AG04450 (cell line): Measurements from ENCODE around the gene CATSPERZ. TPM values are rescaled to one million over a fixed set of nuclear protein-coding genes. Genes with fewer than 3 reads are reported as not detected.
"Not testable (repeated sequence)": the region's sequence is repeated elsewhere in the genome, so short reads cannot be mapped to it uniquely, and the experiment has no call there.

ENCODE experiments used
- CTCF ChIA-PET: fragments of 300-600, 350-600 bp; formaldehyde crosslinking; extraction: SDS; loops from one replicate; lab custom pipeline; 2022; ENCODE audit warnings: antibody characterized with exemption, inconsistent platforms; lab: Charles Lee
- POLR2A ChIA-PET: fragments of 350-600 bp; formaldehyde crosslinking; extraction: SDS; loops from one replicate; lab custom pipeline; 2021; ENCODE audit warnings: antibody characterized with exemption, inconsistent platforms; lab: Yijun Ruan, JAX
- DNase-seq: peaks from one replicate; pipeline ENCODE4 v3.0.0-alpha.2; 2011; ENCODE audit warnings: low read depth, low spot score
- H3K27ac ChIP-seq: one replicate; pipeline ENCODE4 v1.5.1; 2012; ENCODE audit warnings: low read depth, low read length, control low read depth
- H3K27me3 ChIP-seq: one replicate; pipeline ENCODE4 v1.6.0; 2012; ENCODE audit warnings: low read length; ENCODE audit not compliant: control insufficient read depth, insufficient read depth
- H3K4me3 ChIP-seq: 2 replicates; pipeline ENCODE4 v1.5.1; 2011; ENCODE audit warnings: mild to moderate bottlenecking, low read depth, low read length, control low read depth
- H3K9me3 ChIP-seq: 2 replicates; pipeline ENCODE4 v1.5.1; 2012; ENCODE audit warnings: low read length; ENCODE audit not compliant: control insufficient read depth, insufficient read depth
- CTCF ChIP-seq: IDR thresholded peaks from 2 replicates; pipeline ENCODE4 v1.5.1; 2011; ENCODE audit warnings: low read depth, low read length, control low read depth, inconsistent platforms
- polyA plus RNA-seq: library from polyadenylated mRNA; depleted of rRNA; stranded (reverse); fragments of >200 nt; gene quantifications from 2 replicates; pipeline ENCODE4 v1.2.3, GENCODE V29; 2011

The CATSPERZ gene
- polyA plus RNA-seq, 1 experiment = not detected

- no peak for DNase-seq
- Histone ChIP-seq H3K27me3 (no peaks in the 10 kb centered on the region), H3K9me3 (no peaks in the 10 kb centered on the region; the same call in 1 of the 2 replicates), H3K27ac (peak overlapping the region; percentile 21), H3K4me3 (peak overlapping the region; percentile 76)
- CTCF ChIA-PET = interaction anchor here (0.6 kb wide), 2 partner anchors 49 to 399 kb away, joined by 3 to 6 read pairs; no protein-coding TSS in a partner anchor
- TF ChIP-seq CTCF = peak; percentile 26; the same call in 1 of the 2 replicates
- POLR2A ChIA-PET = interaction anchor here (0.6 to 1.2 kb wide), 4 partner anchors 12 to 121 kb away, joined by 3 to 5 read pairs (median 4); partner anchors contain the start of genes PRDX5, STIP1 and TRMT112
Observed at GRCh38 chr11:64305691-64306562, 5.8 kb downstream of the CATSPERZ start.

- H3K9me3 ChIP-seq = no peaks in the 10 kb centered on the region; the same call in 1 of the 2 replicates
- no peaks in the 10 kb centered on the region for H3K27me3 ChIP-seq
- no peak for DNase-seq
- TF ChIP-seq CTCF = no peak
- H3K27ac ChIP-seq = no peak overlapping the region
- POLR2A ChIA-PET = no interaction called here
- CTCF ChIA-PET = interaction anchor here (0.6 kb wide), 1 partner anchor 48 kb away, joined by 6 read pairs; no protein-coding TSS in a partner anchor
- H3K4me3 ChIP-seq = peak overlapping the region; percentile 76
Observed at GRCh38 chr11:64306563-64306875, 6.4 kb downstream of the CATSPERZ start.

GRCh38 chr11:64306876-64307622 is 6.9 kb downstream of the CATSPERZ start:
- CTCF ChIA-PET = interaction anchor here (0.6 kb wide), 1 partner anchor 48 kb away, joined by 6 read pairs; no protein-coding TSS in a partner anchor
- Histone ChIP-seq H3K27ac (no peak overlapping the region), H3K4me3 (peak overlapping the region; percentile 76), H3K27me3 (no peaks in the 10 kb centered on the region), H3K9me3 (no peaks in the 10 kb centered on the region; the same call in 1 of the 2 replicates)
- TF ChIP-seq CTCF = no peak
- no peak for DNase-seq
- POLR2A ChIA-PET = interaction anchor here (0.5 kb wide), 1 partner anchor 32 kb away, joined by 7 read pairs; no protein-coding TSS in a partner anchor

GRCh38 chr11:64307795-64308194 is 7.6 kb downstream of the CATSPERZ start:
- H3K4me3 ChIP-seq, POLR2A ChIA-PET, H3K9me3 ChIP-seq, DNase-seq, H3K27me3 ChIP-seq, CTCF ChIA-PET, H3K27ac ChIP-seq: not testable (repeated sequence)

GRCh38 chr11:64312947-64313346 is 12.8 kb downstream of the CATSPERZ start:
- H3K4me3 ChIP-seq = no peak overlapping the region
- H3K27me3 ChIP-seq = no peaks in the 10 kb centered on the region
- no peak for TF ChIP-seq CTCF
- H3K9me3 ChIP-seq = no peaks in the 10 kb centered on the region; the same call in 1 of the 2 replicates
- H3K27ac ChIP-seq = no peak overlapping the region
- DNase-seq = no peak
- ChIA-PET POLR2A (no interaction called here), CTCF (interaction anchor here (1.4 kb wide), 1 partner anchor 42 kb away, joined by 4 read pairs; no protein-coding TSS in a partner anchor)
